DMS114 treated with DMSO at 0.1 percent for 48 hours (cell line): ENCODE measurements around the gene CNTN2.

Experiments used
- DNase-seq: peaks from one replicate; lab custom pipeline; 2025; ENCODE audit not compliant: unreplicated experiment; lab: John Stamatoyannopoulos, UW

The CNTN2 gene

GRCh38 chr1:205052690-205053089, 9.7 kb downstream of the CNTN2 start:
- no peak for DNase-seq

GRCh38 chr1:205053296-205053695, 10.3 kb downstream of the CNTN2 start:
- DNase-seq = no peak

- no peak for DNase-seq
Observed at GRCh38 chr1:205054013-205054412, 11.0 kb downstream of the CNTN2 start.

- DNase-seq = no peak
Observed at GRCh38 chr1:205056188-205056611, 13.2 kb downstream of the CNTN2 start.

DNA sequence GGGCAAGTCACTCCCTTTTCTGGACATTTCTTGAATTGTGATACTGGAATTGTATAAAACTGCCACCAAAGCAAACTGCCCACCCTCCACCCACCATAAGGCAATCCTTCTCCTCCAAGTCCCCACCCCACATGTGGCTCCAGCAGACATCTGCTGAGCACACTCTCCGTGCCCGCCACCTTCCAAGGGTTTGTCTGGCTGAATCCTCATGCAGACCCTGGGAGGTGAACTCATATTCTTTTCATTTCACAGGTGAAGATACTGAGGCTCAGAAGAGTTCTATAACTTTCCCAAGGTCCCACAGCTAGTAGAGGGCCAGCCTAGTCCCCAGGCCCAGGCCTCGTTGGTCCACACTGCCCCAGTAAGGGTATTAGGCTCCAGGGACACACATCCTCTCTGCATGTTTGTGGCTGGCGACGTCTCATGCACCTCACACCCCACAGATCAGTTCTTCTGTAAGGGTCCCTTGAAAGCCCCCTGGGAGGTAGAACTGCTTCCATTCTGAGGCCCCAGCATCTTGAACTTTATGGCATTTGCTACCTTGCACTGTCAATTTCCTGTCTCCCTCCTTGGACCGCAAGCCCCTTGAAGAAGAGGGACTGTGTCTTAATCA, 14.1 kb downstream of the CNTN2 start:
- DNase-seq = no peak

DNA sequence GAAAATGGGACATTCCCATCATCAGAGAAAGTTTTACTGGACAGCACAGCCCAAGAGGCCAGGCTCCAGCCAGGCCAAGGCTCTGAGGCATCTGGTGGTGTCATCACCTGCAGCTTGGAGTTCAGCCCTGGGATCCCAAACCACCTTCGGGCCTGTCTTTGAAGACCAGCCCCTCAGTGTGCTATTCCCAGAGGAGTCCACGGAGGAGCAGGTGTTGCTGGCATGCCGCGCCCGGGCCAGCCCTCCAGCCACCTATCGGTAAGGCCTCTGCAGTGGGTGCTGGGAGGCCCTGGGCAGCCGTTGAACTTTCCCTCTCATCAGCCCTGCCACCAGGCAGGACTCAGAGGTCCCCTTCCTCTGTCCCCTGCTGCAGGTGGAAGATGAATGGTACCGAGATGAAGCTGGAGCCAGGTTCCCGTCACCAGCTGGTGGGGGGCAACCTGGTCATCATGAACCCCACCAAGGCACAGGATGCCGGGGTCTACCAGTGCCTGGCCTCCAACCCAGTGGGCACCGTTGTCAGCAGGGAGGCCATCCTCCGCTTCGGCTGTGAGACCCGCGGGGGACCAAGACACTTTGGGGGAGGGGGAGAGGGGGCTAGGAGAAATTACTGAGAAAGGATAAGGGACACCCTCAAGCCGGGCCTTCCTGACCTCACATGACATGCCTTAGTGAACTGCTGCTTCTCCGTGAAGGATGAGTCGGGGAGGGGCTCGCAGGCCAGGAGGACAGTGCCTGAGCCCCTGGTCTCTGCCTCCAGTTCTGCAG, 15.0 kb downstream of the CNTN2 start:
- no peak for DNase-seq

- no peak for DNase-seq
Observed at GRCh38 chr1:205058853-205059252, 15.8 kb downstream of the CNTN2 start.

DNA sequence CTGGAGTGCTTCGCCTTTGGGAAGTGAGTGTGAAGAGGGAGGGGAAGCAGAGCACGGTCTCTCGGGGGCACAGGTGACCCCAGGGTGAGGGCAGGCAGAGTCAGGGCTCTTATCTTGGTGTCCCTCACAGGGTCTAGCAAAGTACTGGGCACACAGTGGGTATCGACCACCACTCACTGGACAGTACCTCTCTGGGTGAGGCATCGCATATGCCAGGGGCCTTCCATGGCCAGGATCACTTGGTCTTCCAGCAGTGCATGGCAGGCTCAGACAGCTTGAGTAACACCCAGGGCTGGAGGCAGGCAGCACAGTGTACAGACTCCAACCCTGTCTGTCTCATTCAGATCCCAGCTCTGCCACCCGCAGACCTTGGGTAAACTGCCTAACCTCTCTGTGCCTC, 16.6 kb downstream of the CNTN2 start:
- DNase-seq = no peak

- no peak for DNase-seq
Observed at GRCh38 chr1:205060746-205061145, 17.7 kb downstream of the CNTN2 start.

DNA sequence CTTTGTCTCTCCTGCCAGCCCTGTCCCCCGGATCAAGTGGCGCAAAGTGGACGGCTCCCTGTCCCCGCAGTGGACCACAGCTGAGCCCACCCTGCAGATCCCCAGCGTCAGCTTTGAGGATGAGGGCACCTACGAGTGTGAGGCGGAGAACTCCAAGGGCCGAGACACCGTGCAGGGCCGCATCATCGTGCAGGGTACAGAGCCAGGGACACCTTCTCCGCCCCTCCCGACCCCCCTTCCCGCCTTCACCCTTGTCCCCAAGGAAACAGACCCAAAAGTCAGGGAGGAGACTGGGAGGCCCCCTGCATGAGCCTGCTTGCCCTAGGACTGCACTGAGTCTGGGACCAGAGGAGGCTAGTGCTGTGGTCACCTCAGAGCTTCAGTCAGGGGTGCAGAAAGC, 18.2 kb downstream of the CNTN2 start:
- DNase-seq = no peak

DNA sequence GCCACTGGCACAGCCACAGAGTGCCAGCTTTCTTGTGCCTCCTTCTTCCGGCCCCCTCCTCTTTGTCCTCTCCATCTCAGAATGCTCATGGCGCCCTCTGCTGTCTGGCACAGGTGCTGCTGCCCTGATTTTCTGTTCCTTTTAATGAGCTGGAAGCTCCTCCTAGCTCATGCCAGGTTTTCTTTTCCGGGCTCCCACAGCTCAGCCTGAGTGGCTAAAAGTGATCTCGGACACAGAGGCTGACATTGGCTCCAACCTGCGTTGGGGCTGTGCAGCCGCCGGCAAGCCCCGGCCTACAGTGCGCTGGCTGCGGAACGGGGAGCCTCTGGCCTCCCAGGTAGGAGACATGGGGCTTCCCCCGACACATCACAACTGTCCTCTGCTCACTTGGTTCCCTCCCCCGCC, 18.7 kb downstream of the CNTN2 start:
- peak; percentile 44 for DNase-seq

DNA sequence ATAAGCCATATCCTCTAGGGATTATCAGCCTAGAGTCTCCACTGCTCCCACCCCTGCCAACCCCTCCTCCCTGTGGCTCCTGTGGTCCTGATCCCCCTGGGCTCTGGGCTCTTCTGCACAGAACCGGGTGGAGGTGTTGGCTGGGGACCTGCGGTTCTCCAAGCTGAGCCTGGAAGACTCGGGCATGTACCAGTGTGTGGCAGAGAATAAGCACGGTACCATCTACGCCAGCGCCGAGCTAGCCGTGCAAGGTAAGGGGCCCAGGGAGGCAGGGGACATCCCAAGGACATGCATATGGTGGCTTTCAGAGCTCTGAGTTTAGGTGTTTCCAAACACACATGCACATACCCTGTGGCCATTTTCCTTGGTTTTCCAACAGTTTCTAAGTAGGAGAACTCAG, 19.3 kb downstream of the CNTN2 start:
- no peak for DNase-seq

DNA sequence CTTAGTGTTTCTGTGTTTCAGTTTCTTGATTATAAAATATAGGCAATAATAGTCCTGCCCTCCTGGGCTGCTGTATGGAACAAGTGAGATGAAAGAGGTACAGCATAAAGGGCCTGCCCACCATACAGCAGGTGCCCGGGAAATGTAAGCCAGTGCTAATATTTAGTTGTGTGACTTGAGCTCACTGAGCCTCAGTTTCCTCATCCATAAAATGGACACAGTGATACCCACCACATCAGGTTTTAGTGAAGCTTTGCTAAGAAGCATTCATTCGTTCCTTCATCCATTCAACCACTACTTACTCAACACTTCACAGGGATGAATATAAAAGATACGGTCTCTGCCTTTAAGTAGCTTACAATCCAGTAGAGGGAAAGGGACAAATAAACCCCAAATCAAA, 19.9 kb downstream of the CNTN2 start:
- DNase-seq = no peak

- no peak for DNase-seq
Observed at GRCh38 chr1:205064301-205064700, 21.3 kb downstream of the CNTN2 start.

DNA sequence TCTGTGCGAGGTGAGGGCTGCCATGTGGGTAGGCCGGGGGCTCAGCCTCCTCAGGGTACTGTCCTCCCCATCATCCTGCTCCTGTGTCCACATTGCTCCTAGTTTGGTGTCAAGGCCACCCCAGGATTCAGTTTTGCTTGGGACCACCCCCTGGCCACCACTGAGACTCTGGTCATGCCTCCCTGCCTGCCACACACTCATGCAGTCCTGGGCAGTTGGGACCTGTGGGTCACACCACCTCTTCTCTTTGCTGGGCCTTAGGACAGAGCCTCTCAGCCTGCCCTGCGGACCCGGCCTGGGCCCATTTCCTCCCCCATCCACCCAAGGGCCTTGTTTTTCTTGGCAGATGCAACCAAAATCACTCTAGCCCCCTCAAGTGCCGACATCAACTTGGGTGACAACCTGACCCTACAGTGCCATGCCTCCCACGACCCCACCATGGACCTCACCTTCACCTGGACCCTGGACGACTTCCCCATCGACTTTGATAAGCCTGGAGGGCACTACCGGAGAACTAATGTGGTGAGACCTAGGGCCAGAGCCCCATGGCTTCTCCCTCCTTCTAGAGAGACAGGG, 21.8 kb downstream of the CNTN2 start:
- DNase-seq = no peak

DNA sequence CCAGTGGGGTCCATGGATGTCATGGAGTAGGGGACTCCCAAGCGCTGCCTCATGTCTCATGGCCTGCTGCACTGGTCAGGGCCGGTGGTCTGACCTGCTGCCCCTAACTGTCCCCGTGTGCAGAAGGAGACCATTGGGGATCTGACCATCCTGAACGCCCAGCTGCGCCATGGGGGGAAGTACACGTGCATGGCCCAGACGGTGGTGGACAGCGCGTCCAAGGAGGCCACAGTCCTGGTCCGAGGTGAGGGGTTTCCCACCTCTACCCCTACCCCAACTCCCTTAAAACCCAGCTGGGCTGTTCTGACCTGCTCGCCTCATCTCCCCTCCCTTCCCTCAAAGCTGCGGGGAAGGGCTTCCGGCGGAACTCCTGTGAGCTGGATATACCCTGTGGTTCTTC, 22.7 kb downstream of the CNTN2 start:
- DNase-seq = no peak

DNA sequence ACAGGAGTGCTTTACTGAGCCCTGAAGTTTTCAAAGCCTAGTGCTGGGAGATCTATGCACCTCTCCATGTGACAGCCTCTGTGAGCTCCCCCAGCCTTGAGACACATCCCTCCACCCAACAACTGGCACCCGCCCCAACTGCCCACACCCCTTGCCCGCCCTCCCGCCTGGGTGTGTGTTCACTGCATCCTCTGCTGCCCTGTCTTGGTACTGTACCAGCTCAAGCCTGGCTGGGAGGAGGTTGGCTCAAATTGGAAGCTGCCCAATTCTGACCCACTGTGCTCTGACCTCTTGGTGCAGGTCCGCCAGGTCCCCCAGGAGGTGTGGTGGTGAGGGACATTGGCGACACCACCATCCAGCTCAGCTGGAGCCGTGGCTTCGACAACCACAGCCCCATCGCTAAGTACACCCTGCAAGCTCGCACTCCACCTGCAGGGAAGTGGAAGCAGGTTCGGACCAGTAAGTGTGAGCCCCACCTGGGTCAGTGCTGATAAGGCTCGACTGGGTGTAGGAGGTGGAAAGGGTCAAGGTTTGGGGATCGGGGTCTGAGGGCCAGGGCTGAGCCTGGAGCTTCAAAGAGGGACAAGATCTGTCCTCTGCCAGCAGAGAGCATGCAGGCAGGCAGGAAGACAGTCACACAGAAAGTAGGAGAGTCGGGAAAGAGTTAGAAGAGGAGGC, 23.3 kb downstream of the CNTN2 start:
- DNase-seq = no peak

DNA sequence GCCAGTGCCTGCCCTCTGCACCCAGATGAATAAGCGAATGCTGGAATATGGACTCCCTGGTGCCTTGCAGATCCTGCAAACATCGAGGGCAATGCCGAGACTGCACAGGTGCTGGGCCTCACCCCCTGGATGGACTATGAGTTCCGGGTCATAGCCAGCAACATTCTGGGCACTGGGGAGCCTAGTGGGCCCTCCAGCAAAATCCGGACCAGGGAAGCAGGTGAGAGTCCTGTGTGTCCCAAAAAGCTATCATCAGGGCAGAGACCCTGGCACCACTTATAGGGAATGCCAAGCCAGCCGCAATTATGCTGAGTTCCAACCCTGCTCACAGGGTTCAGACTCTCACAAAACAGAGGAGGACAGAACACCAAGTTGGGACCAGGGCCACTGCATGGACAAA, 24.0 kb downstream of the CNTN2 start:
- no peak for DNase-seq

- DNase-seq = no peak
Observed at GRCh38 chr1:205068001-205068400, 25.0 kb downstream of the CNTN2 start.

DNA sequence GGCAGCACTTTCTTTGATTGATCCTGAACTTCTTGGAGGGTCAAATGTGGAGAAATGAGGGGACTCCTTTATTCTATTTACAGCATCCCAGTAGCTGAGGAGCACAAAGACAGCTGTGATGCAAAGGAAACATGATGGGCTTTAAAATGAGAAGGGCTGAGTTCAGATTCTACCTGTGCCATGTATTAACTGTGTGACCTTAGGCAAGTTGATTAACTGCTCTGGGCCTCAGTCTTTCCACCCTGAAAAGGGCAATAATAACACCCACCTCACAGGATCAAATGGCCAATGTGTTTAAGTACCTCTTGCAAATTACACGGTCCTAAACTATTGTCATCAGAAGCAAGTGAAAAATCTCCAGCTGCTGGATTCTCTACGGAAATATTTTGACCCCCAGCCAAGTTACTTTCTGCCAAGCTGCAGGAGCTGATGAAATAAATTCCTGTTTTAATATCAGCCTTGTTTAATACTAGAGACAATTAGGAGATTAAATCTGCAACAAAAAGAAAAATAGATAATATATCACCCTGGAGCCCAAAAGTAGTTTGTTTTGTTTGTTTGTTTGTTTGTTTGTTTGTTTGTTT, 25.5 kb downstream of the CNTN2 start:
- no peak for DNase-seq

GRCh38 chr1:205069371-205070125, 26.5 kb downstream of the CNTN2 start:
- no peak for DNase-seq
